Body of pancreas (tissue), 4 donors: ENCODE results near the gene RABGGTA. TPM values are rescaled to one million over a fixed set of nuclear protein-coding genes. Genes with fewer than 3 reads are reported as not detected.

Experiments used
- ATAC-seq: fragments of 150-250 bp; one replicate; pipeline ENCODE4 v1.9.1; 2016
- DNase-seq, 4 donors: peaks; one replicate each; pipeline ENCODE4 v3.0.0-alpha.2; 2019
- H3K27ac ChIP-seq, 4 donors: fragments of 200-600 bp; sonication (generic); 1 replicate in 3 of 4; 2 replicates in 1 of 4; pipeline versions ENCODE4 v1.5.1 to v1.6.1; 2016 to 2019; ENCODE audit warnings: mild to moderate bottlenecking in 1 of 4, mixed read lengths in 1 of 4, moderate library complexity in 1 of 4
- H3K27me3 ChIP-seq, 2 donors: fragments of 200-600 bp; sonication (generic); one replicate each; pipeline ENCODE4 v1.6.0; 2016; ENCODE audit warnings: mild to moderate bottlenecking in 1 of 2
- H3K36me3 ChIP-seq, 2 donors: fragments of 200-600 bp; sonication (generic); replicated peaks in 1 of 2; 2 replicates each; pipeline ENCODE4 v1.5.1; 2016; ENCODE audit warnings: low read depth in 2 of 2; ENCODE audit not compliant: insufficient read depth in 1 of 2
- H3K4me1 ChIP-seq: fragments of 200-600 bp; sonication (generic); one replicate; pipeline ENCODE4 v1.6.0; 2016
- H3K4me3 ChIP-seq, 2 donors: fragments of 200-600 bp; sonication (generic); 1 replicate in 1 of 2; 2 replicates in 1 of 2; pipeline ENCODE4 v1.5.1; 2016 to 2019
- H3K9me3 ChIP-seq, 3 donors: fragments of 200-600 bp; sonication (generic); 1 replicate in 2 of 3; 2 replicates in 1 of 3; pipeline ENCODE4 v1.5.1; 2016
- CTCF ChIP-seq, 7 experiments: fragments of 450-650 bp in 4 of 7; fragments of 200-600 bp in 3 of 7; sonication (generic) in 3 of 7; IDR thresholded peaks; one replicate each; pipeline ENCODE4 v1.5.1; 2016 to 2019; ENCODE audit warnings: antibody characterized with exemption in 7 of 7
- POLR2A ChIP-seq, 3 donors: fragments of 450-650 bp; IDR thresholded peaks; one replicate each; pipeline ENCODE4 v1.6.1; 2016; ENCODE audit warnings: antibody characterized with exemption in 3 of 3, mild to moderate bottlenecking in 2 of 3
- WGBS, 2 donors: methylation state at CpG; one replicate each; pipeline ENCODE4 v1.1.5; 2017; 5-methylcytosine and 5-hydroxymethylcytosine counted together
- intact Hi-C: fragments of 100-400 bp; cut with DNase I; formaldehyde crosslinking; loops from one replicate; pipeline ENCODE4 v1.15.1; 2023
- total RNA-seq, 2 donors: library from RNA; depleted of rRNA; stranded (reverse); fragments of >200 nt; gene quantifications; one replicate each; pipeline ENCODE4 v1.1.0, GENCODE V29; 2016

RABGGTA gene
- total RNA-seq, 2 donors from 2014 or later, result 18.4 to 90.0 TPM

- TF ChIP-seq POLR2A (IDR thresholded peaks at IDR 0.05), result no peak
- no peak for TF ChIP-seq CTCF (IDR thresholded peaks at IDR 0.05)
- DNase-seq, result no peak
- no peak for ATAC-seq
- H3K4me1 ChIP-seq, result peaks cover 7% of the 10 kb centered on the region
- no peak overlapping the region for H3K4me3 ChIP-seq
- intact Hi-C loops, result no loop called here
- H3K36me3 ChIP-seq, result peaks cover 0 to 15% of the 10 kb centered on the region in 2 donors
- 90% methylated on average over 18 of the region's 18 CpGs for WGBS, 2 donors
- no peaks in the 10 kb centered on the region for H3K27me3 ChIP-seq
- no peak overlapping the region for H3K27ac ChIP-seq
- no peaks in the 10 kb centered on the region for H3K9me3 ChIP-seq
Measured at GRCh38 chr14:24266344-24267244, 4.8 kb downstream of the RABGGTA start.

DNA sequence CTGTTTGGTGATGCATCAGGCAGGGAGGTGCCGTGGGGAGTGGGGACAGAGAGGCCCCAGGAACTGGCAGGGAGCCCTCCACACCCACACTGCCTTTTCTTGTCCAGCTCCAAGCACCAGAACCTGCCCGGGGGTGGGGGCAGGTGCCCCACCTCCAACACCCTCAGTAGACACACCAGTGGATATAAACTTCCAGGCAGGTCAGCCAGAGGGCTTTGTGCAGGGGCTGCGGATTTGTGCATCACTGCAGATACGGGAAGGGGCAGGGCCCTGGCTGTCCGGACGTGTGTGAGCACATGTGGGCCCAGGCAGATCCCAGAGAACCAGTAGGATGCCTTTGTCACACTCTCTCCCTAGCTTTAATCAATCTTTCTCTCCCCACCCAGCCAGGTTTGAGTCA is 7.1 kb downstream of the RABGGTA start:
- ATAC-seq (no peak), DNase-seq (no peak)
- WGBS, 2 donors, result 90 to 92% methylated on average over 5 to 6 of the region's 6 CpGs
- intact Hi-C loops, result no loop called here
- Histone ChIP-seq H3K4me1 (peaks cover 11% of the 10 kb centered on the region), H3K36me3 (peaks cover 0 to 15% of the 10 kb centered on the region in 2 donors), H3K4me3 (no peak overlapping the region), H3K9me3 (no peaks in the 10 kb centered on the region), H3K27me3 (no peaks in the 10 kb centered on the region), H3K27ac (no peak overlapping the region)
- TF ChIP-seq POLR2A (IDR thresholded peaks at IDR 0.05) (no peak), CTCF (IDR thresholded peaks at IDR 0.05) (no peak)

DNA sequence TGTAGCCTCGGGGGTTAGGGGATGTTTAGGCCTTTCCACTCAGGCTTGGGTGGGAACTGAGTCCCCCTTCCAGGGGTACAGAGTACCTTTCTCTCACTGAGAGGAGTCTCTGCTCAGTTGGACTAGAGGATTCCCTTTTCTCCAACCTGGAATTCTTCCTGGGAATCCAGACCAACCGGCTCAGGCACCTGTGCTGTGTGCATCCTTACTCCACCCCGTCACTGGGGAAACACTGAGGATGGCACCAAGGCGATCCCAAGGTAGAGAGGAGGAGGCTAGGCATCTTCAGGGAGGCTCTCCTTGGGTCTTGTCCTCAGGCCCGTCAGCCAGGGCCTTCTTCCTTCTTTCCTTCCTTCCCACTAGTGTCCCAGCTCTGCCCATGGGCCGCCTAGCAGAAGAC is 7.5 kb downstream of the RABGGTA start:
- no peaks in the 10 kb centered on the region for H3K9me3 ChIP-seq
- H3K4me1 ChIP-seq, result peaks cover 15% of the 10 kb centered on the region
- DNase-seq (no peak), ATAC-seq (no peak)
- no peaks in the 10 kb centered on the region for H3K27me3 ChIP-seq
- H3K4me3 ChIP-seq, result no peak overlapping the region
- intact Hi-C loops, result no loop called here
- TF ChIP-seq POLR2A (IDR thresholded peaks at IDR 0.05), result no peak
- no peak for TF ChIP-seq CTCF (IDR thresholded peaks at IDR 0.05)
- WGBS, 2 donors, result 68% methylated on average over 4 to 6 of the region's 6 CpGs
- peaks cover 0 to 12% of the 10 kb centered on the region in 2 donors for H3K36me3 ChIP-seq
- no peak overlapping the region for H3K27ac ChIP-seq

GRCh38 chr14:24262821-24263733 is 8.3 kb downstream of the RABGGTA start, which contains the start of gene TGM1:
TSS of gene TGM1 (minus strand) at chr14:24263177. CDS start at chr14:24262352, 825 bp downstream.
- Histone ChIP-seq H3K27me3 (no peaks in the 10 kb centered on the region), H3K27ac (no peak within 1 kb of the TSS), H3K4me1 (peaks cover 15% of the 10 kb centered on the region), H3K36me3 (peaks cover 0 to 12% of the 10 kb centered on the region in 2 donors), H3K9me3 (no peaks in the 10 kb centered on the region), H3K4me3 (no peak within 1 kb of the TSS)
- ATAC-seq (no peak), DNase-seq (no peak)
- no peak for TF ChIP-seq CTCF (IDR thresholded peaks at IDR 0.05)
- 58 to 87% methylated on average over 11 to 14 of the region's 14 CpGs for WGBS, 2 donors
- intact Hi-C loops, result no loop called here
